Uterus (tissue), 4 donors: ENCODE data around the gene GMPPB. TPM values are rescaled to one million over a fixed set of nuclear protein-coding genes. Genes with fewer than 3 reads are reported as not detected.

Experiments used
- DNase-seq, 2 donors: peaks; one replicate each; pipeline ENCODE4 v3.0.0-alpha.2; 2019 to 2020
- H3K27ac ChIP-seq, 2 donors: fragments of 200-600 bp; sonication (generic); 1 replicate in 1 of 2; 2 replicates in 1 of 2; pipeline ENCODE4 v1.5.1; 2016 to 2018
- H3K27me3 ChIP-seq, 2 donors: fragments of 200-600 bp; sonication (generic); one replicate each; pipeline ENCODE4 v1.5.1; 2018 to 2019; ENCODE audit warnings: control low read depth in 1 of 2
- H3K36me3 ChIP-seq, 2 donors: fragments of 200-600 bp; sonication (generic); one replicate each; pipeline ENCODE4 v1.5.1; 2019; ENCODE audit warnings: control low read depth in 1 of 2
- H3K4me1 ChIP-seq, 2 donors: fragments of 200-600 bp; sonication (generic); one replicate each; pipeline ENCODE4 v1.5.1; 2018 to 2019; ENCODE audit warnings: control low read depth in 1 of 2
- H3K4me3 ChIP-seq, 2 donors: fragments of 200-600 bp; sonication (generic); 1 replicate in 1 of 2; 2 replicates in 1 of 2; pipeline ENCODE4 v1.5.1; 2018 to 2019; ENCODE audit warnings: mild to moderate bottlenecking in 1 of 2
- H3K9me3 ChIP-seq, 2 donors: fragments of 200-600 bp; sonication (generic); one replicate each; pipeline ENCODE4 v1.5.1; 2019; ENCODE audit warnings: control low read depth in 1 of 2
- POLR2A ChIP-seq, 2 donors: fragments of 450-650 bp; IDR thresholded peaks; one replicate each; pipeline ENCODE4 v1.6.1; 2016; ENCODE audit warnings: antibody characterized with exemption in 2 of 2, mild to moderate bottlenecking in 1 of 2, moderate library complexity in 1 of 2
- intact Hi-C: fragments of 100-400 bp; cut with DNase I; formaldehyde crosslinking; loops from one replicate; pipeline ENCODE4 v1.15.1; 2023; ENCODE audit warnings: low total_unique reads
- total RNA-seq, 4 donors: library from RNA; depleted of rRNA in 3 of 4; stranded (reverse); fragments of >200 nt in 3 of 4; gene quantifications; one replicate each; pipeline versions ENCODE4 v1.1.0 to v1.2.4, GENCODE V29; 2014 to 2023
- TF ChIP-seq, protein P1 (sequence below), 4 experiments: fragments of 200-600 bp in 2 of 4; fragments of 450-650 bp in 2 of 4; sonication (generic) in 2 of 4; IDR thresholded peaks; one replicate each; pipeline ENCODE4 v1.5.1; 2016 to 2019; ENCODE audit warnings: antibody characterized with exemption in 4 of 4, mild to moderate bottlenecking in 2 of 4, moderate library complexity in 1 of 4
- donor health status: DM: yes; HTN: yes; CAD: no.

The GMPPB gene
- total RNA-seq, 4 donors from 2014 or later, result 7.7 to 44.8 (median 27.1) TPM

DNA sequence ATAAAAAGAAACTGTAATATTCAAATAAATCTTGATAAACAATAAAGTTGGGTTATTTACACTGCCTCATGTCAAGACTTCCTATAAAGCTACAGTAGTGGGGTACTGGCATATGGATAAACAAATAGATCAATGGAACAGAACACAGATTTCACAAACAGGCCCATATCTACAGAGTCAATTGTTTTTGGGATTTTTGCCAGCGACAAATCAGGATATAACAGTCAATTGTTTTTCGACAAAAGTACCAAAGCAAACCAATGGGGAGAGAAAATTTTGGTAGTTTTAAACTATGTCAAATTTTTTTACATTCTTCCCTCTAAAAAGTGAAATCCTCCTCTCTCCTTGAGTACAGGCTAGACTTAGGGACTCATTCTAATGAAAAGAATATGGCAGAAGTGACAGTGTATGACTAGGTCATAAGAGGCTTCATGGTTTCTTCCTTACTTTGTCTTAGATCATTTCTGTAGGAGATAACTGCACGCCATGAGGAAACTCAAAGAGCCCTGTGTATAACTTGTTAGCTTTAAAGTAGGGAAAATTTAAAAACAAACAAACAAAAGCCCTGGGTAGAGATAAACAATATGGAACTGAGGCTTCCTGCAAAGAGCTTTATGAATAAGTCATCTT, 45.6 kb upstream of the GMPPB start:
- Histone ChIP-seq H3K36me3 (no peaks in the 10 kb centered on the region), H3K4me1 (no peaks in the 10 kb centered on the region), H3K4me3 (no peak overlapping the region), H3K27me3 (no peaks in the 10 kb centered on the region), H3K27ac (no peak overlapping the region), H3K9me3 (no peaks in the 10 kb centered on the region)
- TF ChIP-seq, protein P1, sequence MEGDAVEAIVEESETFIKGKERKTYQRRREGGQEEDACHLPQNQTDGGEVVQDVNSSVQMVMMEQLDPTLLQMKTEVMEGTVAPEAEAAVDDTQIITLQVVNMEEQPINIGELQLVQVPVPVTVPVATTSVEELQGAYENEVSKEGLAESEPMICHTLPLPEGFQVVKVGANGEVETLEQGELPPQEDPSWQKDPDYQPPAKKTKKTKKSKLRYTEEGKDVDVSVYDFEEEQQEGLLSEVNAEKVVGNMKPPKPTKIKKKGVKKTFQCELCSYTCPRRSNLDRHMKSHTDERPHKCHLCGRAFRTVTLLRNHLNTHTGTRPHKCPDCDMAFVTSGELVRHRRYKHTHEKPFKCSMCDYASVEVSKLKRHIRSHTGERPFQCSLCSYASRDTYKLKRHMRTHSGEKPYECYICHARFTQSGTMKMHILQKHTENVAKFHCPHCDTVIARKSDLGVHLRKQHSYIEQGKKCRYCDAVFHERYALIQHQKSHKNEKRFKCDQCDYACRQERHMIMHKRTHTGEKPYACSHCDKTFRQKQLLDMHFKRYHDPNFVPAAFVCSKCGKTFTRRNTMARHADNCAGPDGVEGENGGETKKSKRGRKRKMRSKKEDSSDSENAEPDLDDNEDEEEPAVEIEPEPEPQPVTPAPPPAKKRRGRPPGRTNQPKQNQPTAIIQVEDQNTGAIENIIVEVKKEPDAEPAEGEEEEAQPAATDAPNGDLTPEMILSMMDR (IDR thresholded peaks at IDR 0.05), result no peak
- TF ChIP-seq POLR2A (IDR thresholded peaks at IDR 0.05), result no peak
- no peak for DNase-seq
- intact Hi-C loops, result no loop called here

DNA sequence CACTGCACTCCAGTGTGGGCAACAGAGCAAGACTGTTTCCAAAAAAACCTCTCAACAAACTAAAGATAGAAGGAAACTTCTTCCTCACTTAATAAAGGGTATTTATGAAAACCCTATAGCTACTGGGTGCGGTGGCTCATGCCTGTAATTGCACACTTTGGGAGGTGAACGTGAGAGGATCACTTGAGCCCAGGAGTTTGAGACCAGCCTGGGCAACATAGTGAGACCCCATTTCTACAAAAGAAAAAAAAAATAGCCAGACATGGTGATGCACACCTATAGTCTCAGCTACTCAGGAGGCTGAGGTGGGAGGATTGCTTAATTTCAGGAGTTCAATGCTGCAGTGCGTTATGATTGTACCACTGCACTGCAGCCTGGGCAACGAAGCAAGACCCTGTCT, 40.2 kb upstream of the GMPPB start:
- no peaks in the 10 kb centered on the region for H3K4me1 ChIP-seq
- DNase-seq, result no peak
- H3K4me3 ChIP-seq, result no peak overlapping the region
- intact Hi-C loops, result no loop called here
- TF ChIP-seq, protein P1 (IDR thresholded peaks at IDR 0.05), result no peak
- no peak for TF ChIP-seq POLR2A (IDR thresholded peaks at IDR 0.05)
- H3K9me3 ChIP-seq, result no peaks in the 10 kb centered on the region
- H3K27ac ChIP-seq, result no peak overlapping the region
- H3K36me3 ChIP-seq, result no peaks in the 10 kb centered on the region
- no peaks in the 10 kb centered on the region for H3K27me3 ChIP-seq

DNA sequence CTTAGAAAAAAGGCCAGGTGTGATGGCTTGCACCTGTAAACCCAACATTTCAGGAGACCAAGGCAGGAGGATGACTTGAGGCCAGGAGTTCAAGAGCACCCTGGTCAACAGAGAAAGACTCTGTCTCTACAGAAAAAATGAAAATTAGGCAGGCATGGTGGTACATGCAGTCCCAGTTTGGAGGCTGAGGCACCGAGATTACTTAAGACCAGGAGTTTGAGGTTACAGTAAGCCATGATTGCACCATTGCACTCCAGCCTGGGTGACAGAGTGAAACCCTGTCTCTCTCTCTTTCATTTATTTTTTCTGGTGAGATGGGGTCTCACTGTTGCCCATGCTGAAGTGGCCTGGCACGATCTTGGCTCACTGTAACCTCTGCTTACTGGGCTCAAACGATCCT, 37.9 kb upstream of the GMPPB start:
- TF ChIP-seq, protein P1 (IDR thresholded peaks at IDR 0.05), result no peak
- TF ChIP-seq POLR2A (IDR thresholded peaks at IDR 0.05), result no peak
- Histone ChIP-seq H3K27ac (no peak overlapping the region), H3K4me3 (no peak overlapping the region), H3K36me3 (no peaks in the 10 kb centered on the region), H3K9me3 (no peaks in the 10 kb centered on the region), H3K27me3 (no peaks in the 10 kb centered on the region), H3K4me1 (no peaks in the 10 kb centered on the region)
- DNase-seq, result no peak
- intact Hi-C loops, result no loop called here

DNA sequence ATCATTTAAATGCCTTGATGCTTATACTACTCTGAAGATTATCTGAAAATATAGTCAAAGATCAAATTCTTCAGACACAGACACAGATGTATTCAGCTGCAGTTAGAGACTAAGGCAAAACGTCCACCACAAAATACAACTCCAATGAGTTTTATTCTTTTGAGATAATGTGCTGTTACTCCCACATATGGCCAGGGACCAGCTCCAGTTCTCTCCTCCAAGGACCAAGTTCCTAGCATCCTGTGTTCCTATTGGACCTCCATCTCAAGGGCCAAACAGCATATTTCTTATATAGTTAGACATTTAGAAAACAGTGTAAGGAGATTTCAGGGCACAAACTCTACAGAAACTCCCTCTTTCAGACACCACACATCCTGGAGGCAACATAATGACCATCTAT, 35.5 kb upstream of the GMPPB start:
- no peak for TF ChIP-seq POLR2A (IDR thresholded peaks at IDR 0.05)
- TF ChIP-seq, protein P1 (IDR thresholded peaks at IDR 0.05), result no peak
- H3K27ac ChIP-seq, result no peak overlapping the region
- H3K4me3 ChIP-seq, result no peak overlapping the region
- H3K27me3 ChIP-seq, result no peaks in the 10 kb centered on the region
- no peaks in the 10 kb centered on the region for H3K9me3 ChIP-seq
- DNase-seq, result peak; percentile 24
- H3K36me3 ChIP-seq, result no peaks in the 10 kb centered on the region
- H3K4me1 ChIP-seq, result peaks cover 0 to 6% of the 10 kb centered on the region in 2 donors
- intact Hi-C loops, result no loop called here

DNA sequence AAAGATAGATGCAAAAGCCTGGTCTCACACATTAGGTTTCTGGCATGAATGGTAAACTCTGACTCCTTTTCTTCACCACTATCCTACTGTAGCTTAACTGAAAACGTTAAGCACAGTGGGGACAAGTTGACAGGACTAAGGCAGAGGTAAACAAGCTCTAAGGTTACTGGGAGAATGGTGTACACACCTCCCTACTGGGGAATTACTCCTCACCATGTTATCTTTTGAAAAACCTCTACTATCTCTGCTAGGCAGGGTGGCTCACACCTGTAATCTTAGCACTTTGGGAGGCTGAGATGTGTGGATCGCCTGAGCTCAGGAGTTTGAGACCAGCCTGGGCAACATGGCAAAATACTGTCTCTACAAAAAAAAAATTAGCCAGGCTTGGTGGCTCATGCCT, 33.4 kb upstream of the GMPPB start:
- Histone ChIP-seq H3K4me1 (peaks cover 0 to 6% of the 10 kb centered on the region in 2 donors), H3K36me3 (no peaks in the 10 kb centered on the region), H3K27ac (no peak overlapping the region), H3K9me3 (no peaks in the 10 kb centered on the region), H3K4me3 (no peak overlapping the region), H3K27me3 (no peaks in the 10 kb centered on the region)
- no peak for TF ChIP-seq POLR2A (IDR thresholded peaks at IDR 0.05)
- TF ChIP-seq, protein P1 (IDR thresholded peaks at IDR 0.05), result no peak
- no peak for DNase-seq
- intact Hi-C loops, result no loop called here
